Stimulated activated CD8-positive, alpha-beta memory T cell treated with anti-CD3 and anti-CD28 coated beads, Interleukin-2, amount 100 ng/mL, for 48 hours (primary cell): ENCODE results near the gene RPEL1.

Experiments used
- DNase-seq, 2 donors: peaks; one replicate each; pipeline ENCODE4 v3.0.0-alpha.2; 2020; ENCODE audit warnings: low read depth in 2 of 2

RPEL1 gene

DNA sequence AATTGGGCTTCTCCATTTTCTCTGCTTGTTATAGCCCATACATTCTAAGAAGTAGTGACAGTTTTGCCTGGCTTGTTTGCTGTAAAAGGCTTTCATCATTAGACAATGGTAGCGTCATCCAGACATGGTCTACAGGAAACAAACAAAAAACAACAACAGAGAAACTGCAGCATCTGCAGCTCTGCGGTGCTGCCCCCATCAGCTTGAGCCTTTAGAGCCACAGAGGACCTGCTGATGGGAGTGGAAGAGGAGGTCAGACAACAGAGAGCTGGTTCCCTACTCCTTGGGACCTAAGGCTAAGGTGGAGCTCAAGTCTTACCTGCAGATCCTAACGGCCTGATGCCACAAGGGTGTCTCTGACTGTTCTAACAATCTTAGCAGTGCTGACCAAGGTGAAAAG lies 34.3 kb downstream of the RPEL1 start:
- DNase-seq: no peak

DNA sequence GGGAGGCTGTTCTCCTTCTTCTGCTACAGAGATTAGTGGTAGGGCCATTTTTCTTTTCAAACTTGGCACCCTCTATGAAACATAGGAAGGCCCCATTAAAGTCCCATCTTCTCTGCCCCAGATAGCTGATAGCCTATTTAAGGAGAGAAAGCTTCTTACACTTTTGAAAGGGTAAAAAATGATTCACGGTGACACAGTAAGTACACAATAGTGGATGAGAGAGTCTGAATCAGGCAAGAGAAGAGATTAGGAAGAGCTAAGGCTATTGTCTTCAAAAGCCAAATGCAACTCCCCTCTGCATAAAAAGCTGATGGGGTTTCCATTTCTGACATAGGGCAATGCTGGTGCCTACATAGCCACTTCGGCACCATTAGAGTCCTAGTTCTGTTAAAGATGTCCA lies 34.8 kb downstream of the RPEL1 start:
- no peak for DNase-seq

DNA sequence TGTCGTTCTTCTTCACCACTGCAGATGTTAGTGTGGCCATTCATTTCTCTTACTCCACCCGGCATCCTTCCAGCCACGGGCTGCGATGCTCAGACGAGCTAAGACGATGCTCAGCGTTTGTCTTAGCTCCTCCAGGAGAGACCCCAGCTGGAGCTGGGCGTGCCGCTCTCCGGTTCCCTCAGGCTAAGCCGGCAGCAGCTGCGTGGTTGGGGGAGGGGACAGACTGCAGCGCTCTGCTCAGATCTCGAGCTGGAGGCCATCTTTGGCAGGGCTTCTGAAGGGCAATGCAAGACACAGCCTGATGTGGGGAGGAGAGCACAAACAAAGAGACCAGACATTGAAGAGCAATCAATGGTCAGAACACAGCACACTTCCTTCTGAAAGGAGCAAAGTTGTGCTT lies 36.1 kb downstream of the RPEL1 start:
- DNase-seq: no peak

DNA sequence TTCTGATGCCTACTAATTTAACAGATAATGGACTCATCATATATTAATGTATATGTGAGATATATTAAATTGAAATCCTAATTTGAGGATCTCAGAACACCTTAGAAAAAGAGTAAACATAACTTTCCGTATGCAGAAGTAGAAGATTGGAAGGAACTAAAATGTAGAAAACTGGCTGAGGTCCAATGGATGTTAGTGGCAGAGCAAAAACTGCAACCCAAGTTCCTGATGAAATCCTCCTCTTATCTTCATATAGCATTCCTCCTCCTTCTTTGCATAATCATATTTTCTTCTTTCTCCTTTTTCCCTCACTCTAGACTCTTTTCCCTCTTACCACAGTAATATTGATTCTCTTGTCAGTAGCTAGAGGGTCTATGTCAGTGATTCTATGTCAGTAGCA lies 37.3 kb downstream of the RPEL1 start:
- DNase-seq: no peak

DNA sequence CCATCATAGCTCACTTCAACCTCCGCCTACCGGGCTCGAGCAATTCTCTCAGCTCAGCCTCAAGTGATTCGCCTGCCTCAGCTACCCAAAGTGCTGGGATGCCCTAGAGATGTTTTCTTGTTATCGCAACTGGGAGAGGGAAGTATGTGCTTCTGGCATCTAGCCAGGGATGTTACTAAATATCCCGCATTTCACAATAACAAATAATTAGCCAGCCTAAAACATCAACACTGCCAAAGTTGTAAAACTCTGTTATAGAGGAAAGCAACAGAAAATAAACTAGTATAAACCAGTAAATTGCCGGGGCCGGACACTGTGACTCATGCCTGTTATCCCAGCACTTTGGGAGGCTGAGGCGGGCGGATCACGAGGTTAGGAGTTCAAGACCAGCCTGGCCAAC lies 38.5 kb downstream of the RPEL1 start:
- DNase-seq: no peak

DNA sequence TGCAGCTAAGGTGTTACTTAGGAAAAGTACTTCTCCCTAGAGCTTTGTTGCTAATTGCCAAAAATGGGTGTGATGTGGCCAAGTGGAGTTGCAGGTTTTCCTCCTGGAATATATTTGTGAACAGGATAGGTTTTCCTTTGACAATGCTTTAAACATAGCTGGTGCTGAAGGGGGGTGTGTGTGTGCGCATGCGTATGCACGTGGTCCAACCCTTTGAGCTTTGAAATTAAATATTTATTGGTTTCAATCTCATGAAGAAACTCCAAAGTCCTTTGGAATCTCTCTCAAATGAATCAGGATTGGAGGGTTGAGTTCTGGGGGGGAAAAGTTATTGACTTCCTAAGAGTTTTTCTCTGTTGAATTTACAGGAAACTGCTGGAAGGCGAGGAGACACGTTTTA lies 42.3 kb downstream of the RPEL1 start:
- DNase-seq: no peak

DNA sequence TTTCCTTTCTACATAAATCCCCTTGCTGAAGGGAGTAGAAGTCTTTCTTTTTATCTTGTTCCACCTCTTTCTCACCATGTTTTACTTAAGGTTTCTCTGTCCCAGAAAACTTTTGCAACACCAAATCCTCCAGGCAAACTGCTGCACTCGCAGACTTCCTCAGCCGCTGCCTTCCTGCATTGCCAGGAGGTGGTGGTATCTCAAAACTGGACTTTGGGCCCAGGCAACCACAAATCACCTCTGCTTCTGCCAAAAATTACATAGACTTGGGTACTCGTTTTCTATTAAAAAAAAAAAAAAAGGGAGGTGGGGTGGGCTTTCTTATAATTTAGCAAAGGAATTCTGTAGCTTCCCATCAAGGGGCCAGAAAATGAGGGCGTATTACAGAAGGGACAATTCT lies 45.9 kb downstream of the RPEL1 start:
- DNase-seq: no peak

DNA sequence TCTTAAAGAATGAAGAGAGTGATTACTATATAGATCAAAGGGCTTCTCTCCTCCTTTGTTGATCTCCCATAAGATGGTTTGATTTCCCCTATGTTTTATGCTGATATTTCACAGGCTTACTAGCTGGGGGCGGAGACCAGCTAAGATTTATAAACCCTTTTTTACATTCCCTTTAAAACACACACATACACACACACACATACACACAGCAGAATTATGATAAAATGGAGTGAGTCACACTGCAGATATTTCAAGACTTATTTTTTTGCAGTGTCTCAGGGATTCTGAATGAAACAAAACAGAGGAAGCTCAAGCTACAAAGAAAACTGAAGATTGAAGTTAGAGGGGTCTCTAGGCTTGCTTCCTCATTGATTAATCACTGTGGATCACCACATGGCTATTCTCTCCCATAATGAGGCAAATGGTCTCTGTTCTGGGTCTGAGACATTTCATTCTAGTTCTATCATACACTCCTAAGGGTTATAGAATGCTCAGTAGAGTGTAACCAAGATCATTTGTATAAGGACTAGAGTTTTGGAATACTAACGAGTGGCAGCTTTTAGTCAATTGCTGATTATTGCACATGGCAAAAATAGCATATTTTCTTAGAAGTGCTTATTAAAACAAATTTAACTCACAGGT lies 49.8 kb downstream of the RPEL1 start:
- DNase-seq: no peak
